ENCODE measurements around the gene POLR3G. TPM values are rescaled to one million over a fixed set of nuclear protein-coding genes. Genes with fewer than 3 reads are reported as not detected.

Gene POLR3G
- total RNA-seq, 1 donor from 2014 or later = 9.7 TPM

GRCh38 chr5:90483206-90483605 lies 8.5 kb downstream of the POLR3G start:
- DNase-seq (ENCODE audit: low read depth) = no peak
- no peak overlapping the region for H3K4me3 ChIP-seq (ENCODE audit: low read depth, low read length)
- H3K27me3 ChIP-seq (ENCODE audit: control insufficient read depth, insufficient read depth, low read length) = no peaks in the 10 kb centered on the region
- no peaks in the 10 kb centered on the region for H3K36me3 ChIP-seq (ENCODE audit: control insufficient read depth, insufficient read depth, low read length)
- TF ChIP-seq, protein P1, sequence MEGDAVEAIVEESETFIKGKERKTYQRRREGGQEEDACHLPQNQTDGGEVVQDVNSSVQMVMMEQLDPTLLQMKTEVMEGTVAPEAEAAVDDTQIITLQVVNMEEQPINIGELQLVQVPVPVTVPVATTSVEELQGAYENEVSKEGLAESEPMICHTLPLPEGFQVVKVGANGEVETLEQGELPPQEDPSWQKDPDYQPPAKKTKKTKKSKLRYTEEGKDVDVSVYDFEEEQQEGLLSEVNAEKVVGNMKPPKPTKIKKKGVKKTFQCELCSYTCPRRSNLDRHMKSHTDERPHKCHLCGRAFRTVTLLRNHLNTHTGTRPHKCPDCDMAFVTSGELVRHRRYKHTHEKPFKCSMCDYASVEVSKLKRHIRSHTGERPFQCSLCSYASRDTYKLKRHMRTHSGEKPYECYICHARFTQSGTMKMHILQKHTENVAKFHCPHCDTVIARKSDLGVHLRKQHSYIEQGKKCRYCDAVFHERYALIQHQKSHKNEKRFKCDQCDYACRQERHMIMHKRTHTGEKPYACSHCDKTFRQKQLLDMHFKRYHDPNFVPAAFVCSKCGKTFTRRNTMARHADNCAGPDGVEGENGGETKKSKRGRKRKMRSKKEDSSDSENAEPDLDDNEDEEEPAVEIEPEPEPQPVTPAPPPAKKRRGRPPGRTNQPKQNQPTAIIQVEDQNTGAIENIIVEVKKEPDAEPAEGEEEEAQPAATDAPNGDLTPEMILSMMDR (IDR thresholded peaks at IDR 0.05; ENCODE audit: insufficient read depth, low read length, poor library complexity, severe bottlenecking) = no peak

DNA sequence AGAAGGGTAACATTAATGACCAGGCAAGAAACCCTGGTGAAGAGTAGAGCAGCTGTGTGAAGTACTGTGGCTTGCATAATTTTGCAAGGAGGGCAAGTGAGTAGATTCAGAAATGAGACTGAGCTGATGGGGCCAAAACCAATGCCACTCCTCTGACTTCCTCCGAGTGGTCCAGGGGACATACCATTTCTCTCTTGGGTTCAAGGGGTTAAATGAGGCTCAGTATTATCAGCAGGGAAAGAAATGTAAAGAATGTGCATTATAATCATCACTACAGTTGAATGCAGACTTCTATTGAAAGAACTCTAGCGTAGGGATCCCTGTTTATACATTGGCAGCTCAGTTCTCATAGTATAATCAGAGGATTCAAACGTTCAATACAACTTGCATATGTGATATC lies 9.9 kb downstream of the POLR3G start:
- H3K36me3 ChIP-seq (ENCODE audit: control insufficient read depth, insufficient read depth, low read length) = no peaks in the 10 kb centered on the region
- DNase-seq (ENCODE audit: low read depth) = no peak
- H3K27me3 ChIP-seq (ENCODE audit: control insufficient read depth, insufficient read depth, low read length) = no peaks in the 10 kb centered on the region
- no peak overlapping the region for H3K4me3 ChIP-seq (ENCODE audit: low read depth, low read length)
- TF ChIP-seq, protein P1 (IDR thresholded peaks at IDR 0.05; ENCODE audit: insufficient read depth, low read length, poor library complexity, severe bottlenecking) = no peak

GRCh38 chr5:90488791-90489190 lies 14.1 kb downstream of the POLR3G start:
- DNase-seq (ENCODE audit: low read depth) = no peak
- Histone ChIP-seq H3K4me3 (ENCODE audit: low read depth, low read length) (no peak overlapping the region), H3K27me3 (ENCODE audit: control insufficient read depth, insufficient read depth, low read length) (no peaks in the 10 kb centered on the region), H3K36me3 (ENCODE audit: control insufficient read depth, insufficient read depth, low read length) (no peaks in the 10 kb centered on the region)
- TF ChIP-seq, protein P1 (IDR thresholded peaks at IDR 0.05; ENCODE audit: insufficient read depth, low read length, poor library complexity, severe bottlenecking) = no peak

- TF ChIP-seq, protein P1 (IDR thresholded peaks at IDR 0.05; ENCODE audit: insufficient read depth, low read length, poor library complexity, severe bottlenecking) = no peak
- H3K36me3 ChIP-seq (ENCODE audit: control insufficient read depth, insufficient read depth, low read length) = no peaks in the 10 kb centered on the region
- DNase-seq (ENCODE audit: low read depth) = no peak
- H3K27me3 ChIP-seq (ENCODE audit: control insufficient read depth, insufficient read depth, low read length) = no peaks in the 10 kb centered on the region
- no peak overlapping the region for H3K4me3 ChIP-seq (ENCODE audit: low read depth, low read length)
Measured at GRCh38 chr5:90494043-90494442, 19.4 kb downstream of the POLR3G start.

DNA sequence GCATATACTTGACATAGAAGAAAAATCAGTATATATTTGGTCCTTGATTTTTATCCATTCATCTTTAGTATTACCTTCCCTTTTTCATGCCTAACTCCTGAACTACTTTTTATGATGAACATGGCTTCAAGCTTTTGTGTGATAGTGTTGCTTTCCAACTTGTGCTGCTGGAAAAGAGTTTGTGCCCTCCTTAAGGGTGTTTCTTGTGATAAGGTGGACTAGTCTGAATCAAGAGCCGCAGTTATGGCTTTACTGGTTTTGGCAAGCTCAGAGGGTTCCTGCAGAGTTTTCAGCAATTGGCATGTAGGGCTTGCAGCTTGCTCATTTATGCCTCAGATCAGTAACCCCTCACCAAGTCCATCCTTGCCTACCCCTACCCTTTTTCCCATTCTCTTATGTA lies 20.5 kb downstream of the POLR3G start:
- Histone ChIP-seq H3K36me3 (ENCODE audit: control insufficient read depth, insufficient read depth, low read length) (no peaks in the 10 kb centered on the region), H3K27me3 (ENCODE audit: control insufficient read depth, insufficient read depth, low read length) (no peaks in the 10 kb centered on the region), H3K4me3 (ENCODE audit: low read depth, low read length) (no peak overlapping the region)
- TF ChIP-seq, protein P1 (IDR thresholded peaks at IDR 0.05; ENCODE audit: insufficient read depth, low read length, poor library complexity, severe bottlenecking) = no peak
- no peak for DNase-seq (ENCODE audit: low read depth)

DNA sequence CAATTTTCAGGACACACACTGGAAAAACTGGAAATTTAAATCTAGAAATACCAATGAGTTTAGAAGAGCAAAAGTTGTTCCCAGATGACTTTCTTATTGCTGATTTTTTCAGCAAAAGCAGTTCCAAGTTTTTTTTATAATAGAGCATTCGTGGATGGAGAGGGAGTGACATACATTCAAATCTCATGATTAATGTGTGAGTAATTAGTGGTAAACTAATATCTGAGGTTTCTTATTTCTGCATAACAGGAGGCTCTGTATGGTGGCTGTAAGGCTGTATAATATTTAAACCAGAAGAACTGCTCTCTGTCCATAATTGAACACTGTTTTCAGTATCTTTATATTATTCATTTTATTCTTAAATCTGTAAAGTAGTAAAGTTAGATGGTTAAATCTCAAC lies 28.9 kb downstream of the POLR3G start:
- DNase-seq (ENCODE audit: low read depth) = no peak
- Histone ChIP-seq H3K27me3 (ENCODE audit: control insufficient read depth, insufficient read depth, low read length) (no peaks in the 10 kb centered on the region), H3K4me3 (ENCODE audit: low read depth, low read length) (no peak overlapping the region), H3K36me3 (ENCODE audit: control insufficient read depth, insufficient read depth, low read length) (no peaks in the 10 kb centered on the region)
- TF ChIP-seq, protein P1 (IDR thresholded peaks at IDR 0.05; ENCODE audit: insufficient read depth, low read length, poor library complexity, severe bottlenecking) = no peak

Data from kidney epithelial cell (primary cell).